SK-N-SH (cell line): Measurements from ENCODE around the gene HEXD.

Source experiments
- EZH2phosphoT487 ChIP-seq: fragments of 200-600 bp; sonication (generic); IDR thresholded peaks from 2 replicates; pipeline ENCODE4 v1.6.1; 2017; ENCODE audit warnings: low read depth, mixed run types, mild to moderate bottlenecking, antibody characterized with exemption, moderate library complexity, borderline replicate concordance
- FOXJ3 ChIP-seq: sonication (generic); formaldehyde crosslinking; IDR thresholded peaks from 2 replicates; pipeline ENCODE4 v1.5.1; 2020; ENCODE audit warnings: mild to moderate bottlenecking, missing genetic modification reagents
- GATA2 ChIP-seq: sonication (generic); formaldehyde crosslinking; IDR thresholded peaks from 2 replicates; pipeline ENCODE4 v1.5.0; 2020; ENCODE audit warnings: mild to moderate bottlenecking, missing genetic modification reagents
- MXI1 ChIP-seq: IDR thresholded peaks from 2 replicates; pipeline ENCODE4 v1.6.1; 2012; ENCODE audit warnings: mild to moderate bottlenecking, low read depth, low read length, improper control_type of control experiment
- RAD21 ChIP-seq: IDR thresholded peaks from 2 replicates; pipeline ENCODE4 v1.6.1; 2012; ENCODE audit warnings: mild to moderate bottlenecking, low read length
- RCOR1 ChIP-seq: fragments of 150-350 bp; IDR thresholded peaks from 2 replicates; pipeline ENCODE4 v1.6.1; 2017; ENCODE audit warnings: antibody characterized with exemption, low read length
- RFX5 ChIP-seq: IDR thresholded peaks from 2 replicates; pipeline ENCODE4 v1.6.1; 2012; ENCODE audit warnings: mild to moderate bottlenecking, improper control_type of control experiment, low read length
- SIN3A ChIP-seq: IDR thresholded peaks from 2 replicates; pipeline ENCODE4 v1.6.1; 2012; ENCODE audit warnings: low read depth, mild to moderate bottlenecking, low read length, moderate library complexity, borderline replicate concordance
- TAF1 ChIP-seq: IDR thresholded peaks from 2 replicates; pipeline ENCODE4 v1.6.1; 2012; ENCODE audit warnings: low read depth, mild to moderate bottlenecking, low read length, moderate library complexity, borderline replicate concordance
- TF ChIP-seq, protein P1 (sequence below): fragments of 200-600 bp; sonication (generic); IDR thresholded peaks from 2 replicates; pipeline ENCODE4 v1.6.1; 2017; ENCODE audit warnings: antibody characterized with exemption, mild to moderate bottlenecking, moderate library complexity
- TF ChIP-seq, protein P2 (sequence below): IDR thresholded peaks from 2 replicates; pipeline ENCODE4 v1.6.1; 2012; ENCODE audit warnings: mild to moderate bottlenecking, low read depth, low read length, moderate library complexity
- TF ChIP-seq, protein P3 (sequence below): IDR thresholded peaks from 2 replicates; pipeline ENCODE4 v1.4.0; 2012; ENCODE audit warnings: low read depth, borderline replicate concordance
- TF ChIP-seq, protein P4 (sequence below): fragments of 150-350 bp; IDR thresholded peaks from 2 replicates; pipeline ENCODE4 v1.6.1; 2017; ENCODE audit warnings: antibody characterized with exemption, low read length, low read depth, borderline replicate concordance
- TF ChIP-seq, protein P5 (sequence below): IDR thresholded peaks from 2 replicates; pipeline ENCODE4 v1.4.0; 2012; ENCODE audit warnings: low read depth

DNA sequence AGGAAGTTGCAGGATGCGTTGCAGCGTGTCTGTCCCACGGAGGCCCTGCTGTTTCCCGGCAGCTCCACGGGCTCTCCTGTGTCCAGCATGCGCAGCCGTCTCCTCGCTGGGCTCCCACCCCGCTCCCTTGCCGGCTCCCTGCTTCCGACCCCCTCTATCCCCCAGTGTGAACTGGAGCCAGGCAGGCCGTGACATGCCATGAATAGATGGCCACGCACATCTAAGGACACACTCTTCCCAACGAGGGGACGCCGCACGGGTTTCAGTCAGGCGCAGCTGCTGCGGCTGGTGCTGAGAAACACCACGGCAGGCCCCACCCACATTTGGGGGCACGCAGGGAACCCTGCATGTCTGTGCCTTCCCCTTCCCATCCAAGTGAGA lies 9.2 kb upstream of the HEXD start:
- TF ChIP-seq, protein P1, sequence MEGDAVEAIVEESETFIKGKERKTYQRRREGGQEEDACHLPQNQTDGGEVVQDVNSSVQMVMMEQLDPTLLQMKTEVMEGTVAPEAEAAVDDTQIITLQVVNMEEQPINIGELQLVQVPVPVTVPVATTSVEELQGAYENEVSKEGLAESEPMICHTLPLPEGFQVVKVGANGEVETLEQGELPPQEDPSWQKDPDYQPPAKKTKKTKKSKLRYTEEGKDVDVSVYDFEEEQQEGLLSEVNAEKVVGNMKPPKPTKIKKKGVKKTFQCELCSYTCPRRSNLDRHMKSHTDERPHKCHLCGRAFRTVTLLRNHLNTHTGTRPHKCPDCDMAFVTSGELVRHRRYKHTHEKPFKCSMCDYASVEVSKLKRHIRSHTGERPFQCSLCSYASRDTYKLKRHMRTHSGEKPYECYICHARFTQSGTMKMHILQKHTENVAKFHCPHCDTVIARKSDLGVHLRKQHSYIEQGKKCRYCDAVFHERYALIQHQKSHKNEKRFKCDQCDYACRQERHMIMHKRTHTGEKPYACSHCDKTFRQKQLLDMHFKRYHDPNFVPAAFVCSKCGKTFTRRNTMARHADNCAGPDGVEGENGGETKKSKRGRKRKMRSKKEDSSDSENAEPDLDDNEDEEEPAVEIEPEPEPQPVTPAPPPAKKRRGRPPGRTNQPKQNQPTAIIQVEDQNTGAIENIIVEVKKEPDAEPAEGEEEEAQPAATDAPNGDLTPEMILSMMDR, result no peak
- TF ChIP-seq, protein P2, sequence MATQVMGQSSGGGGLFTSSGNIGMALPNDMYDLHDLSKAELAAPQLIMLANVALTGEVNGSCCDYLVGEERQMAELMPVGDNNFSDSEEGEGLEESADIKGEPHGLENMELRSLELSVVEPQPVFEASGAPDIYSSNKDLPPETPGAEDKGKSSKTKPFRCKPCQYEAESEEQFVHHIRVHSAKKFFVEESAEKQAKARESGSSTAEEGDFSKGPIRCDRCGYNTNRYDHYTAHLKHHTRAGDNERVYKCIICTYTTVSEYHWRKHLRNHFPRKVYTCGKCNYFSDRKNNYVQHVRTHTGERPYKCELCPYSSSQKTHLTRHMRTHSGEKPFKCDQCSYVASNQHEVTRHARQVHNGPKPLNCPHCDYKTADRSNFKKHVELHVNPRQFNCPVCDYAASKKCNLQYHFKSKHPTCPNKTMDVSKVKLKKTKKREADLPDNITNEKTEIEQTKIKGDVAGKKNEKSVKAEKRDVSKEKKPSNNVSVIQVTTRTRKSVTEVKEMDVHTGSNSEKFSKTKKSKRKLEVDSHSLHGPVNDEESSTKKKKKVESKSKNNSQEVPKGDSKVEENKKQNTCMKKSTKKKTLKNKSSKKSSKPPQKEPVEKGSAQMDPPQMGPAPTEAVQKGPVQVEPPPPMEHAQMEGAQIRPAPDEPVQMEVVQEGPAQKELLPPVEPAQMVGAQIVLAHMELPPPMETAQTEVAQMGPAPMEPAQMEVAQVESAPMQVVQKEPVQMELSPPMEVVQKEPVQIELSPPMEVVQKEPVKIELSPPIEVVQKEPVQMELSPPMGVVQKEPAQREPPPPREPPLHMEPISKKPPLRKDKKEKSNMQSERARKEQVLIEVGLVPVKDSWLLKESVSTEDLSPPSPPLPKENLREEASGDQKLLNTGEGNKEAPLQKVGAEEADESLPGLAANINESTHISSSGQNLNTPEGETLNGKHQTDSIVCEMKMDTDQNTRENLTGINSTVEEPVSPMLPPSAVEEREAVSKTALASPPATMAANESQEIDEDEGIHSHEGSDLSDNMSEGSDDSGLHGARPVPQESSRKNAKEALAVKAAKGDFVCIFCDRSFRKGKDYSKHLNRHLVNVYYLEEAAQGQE, result no peak
- TF ChIP-seq EZH2phosphoT487, result no peak
- TF ChIP-seq RCOR1, result no peak
- TF ChIP-seq RFX5, result no peak
- TF ChIP-seq TAF1, result no peak
- TF ChIP-seq, protein P3, sequence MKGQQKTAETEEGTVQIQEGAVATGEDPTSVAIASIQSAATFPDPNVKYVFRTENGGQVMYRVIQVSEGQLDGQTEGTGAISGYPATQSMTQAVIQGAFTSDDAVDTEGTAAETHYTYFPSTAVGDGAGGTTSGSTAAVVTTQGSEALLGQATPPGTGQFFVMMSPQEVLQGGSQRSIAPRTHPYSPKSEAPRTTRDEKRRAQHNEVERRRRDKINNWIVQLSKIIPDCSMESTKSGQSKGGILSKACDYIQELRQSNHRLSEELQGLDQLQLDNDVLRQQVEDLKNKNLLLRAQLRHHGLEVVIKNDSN, result no peak
- TF ChIP-seq GATA2 (CRISPR knock-in tag), result no peak
- TF ChIP-seq, protein P4, sequence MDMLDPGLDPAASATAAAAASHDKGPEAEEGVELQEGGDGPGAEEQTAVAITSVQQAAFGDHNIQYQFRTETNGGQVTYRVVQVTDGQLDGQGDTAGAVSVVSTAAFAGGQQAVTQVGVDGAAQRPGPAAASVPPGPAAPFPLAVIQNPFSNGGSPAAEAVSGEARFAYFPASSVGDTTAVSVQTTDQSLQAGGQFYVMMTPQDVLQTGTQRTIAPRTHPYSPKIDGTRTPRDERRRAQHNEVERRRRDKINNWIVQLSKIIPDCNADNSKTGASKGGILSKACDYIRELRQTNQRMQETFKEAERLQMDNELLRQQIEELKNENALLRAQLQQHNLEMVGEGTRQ, result no peak
- no peak for TF ChIP-seq FOXJ3 (CRISPR knock-in tag)
- TF ChIP-seq MXI1, result no peak
- TF ChIP-seq SIN3A, result no peak
- TF ChIP-seq, protein P5, sequence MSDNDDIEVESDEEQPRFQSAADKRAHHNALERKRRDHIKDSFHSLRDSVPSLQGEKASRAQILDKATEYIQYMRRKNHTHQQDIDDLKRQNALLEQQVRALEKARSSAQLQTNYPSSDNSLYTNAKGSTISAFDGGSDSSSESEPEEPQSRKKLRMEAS, result no peak
- no peak for TF ChIP-seq RAD21
